Loucy (cell line): ENCODE data around the gene RSPRY1.

Experiments
- H2AFZ ChIP-seq: fragments of 200-600 bp; sonication (generic); 2 replicates; pipeline ENCODE4 v1.6.0; 2016; ENCODE audit warnings: antibody characterized with exemption, mild to moderate bottlenecking, low read length, moderate library complexity
- H3F3A ChIP-seq: fragments of 200-600 bp; 2 replicates; pipeline ENCODE4 v1.6.0; 2016; ENCODE audit warnings: antibody characterized with exemption, low read depth, mild to moderate bottlenecking
- H3K27me3 ChIP-seq: fragments of 200-600 bp; sonication (generic); 2 replicates; pipeline ENCODE4 v1.6.1; 2014; ENCODE audit warnings: low read length, mild to moderate bottlenecking; ENCODE audit not compliant: insufficient read depth, poor library complexity, severe bottlenecking
- H3K36me3 ChIP-seq: fragments of 200-600 bp; sonication (generic); 2 replicates; pipeline ENCODE4 v1.6.1; 2016; ENCODE audit warnings: low read length; ENCODE audit not compliant: insufficient read depth
- H3K4me1 ChIP-seq: fragments of 200-600 bp; sonication (generic); 2 replicates; pipeline ENCODE4 v1.5.1; 2014; ENCODE audit warnings: low read length, mild to moderate bottlenecking; ENCODE audit not compliant: insufficient read depth, poor library complexity, severe bottlenecking
- H3K4me2 ChIP-seq: fragments of 200-600 bp; sonication (generic); 2 replicates; pipeline ENCODE4 v1.6.0; 2014; ENCODE audit warnings: antibody characterized with exemption, low read length, low read depth, mild to moderate bottlenecking; ENCODE audit not compliant: poor library complexity, severe bottlenecking
- H3K4me3 ChIP-seq: fragments of 200-600 bp; sonication (generic); 2 replicates; pipeline ENCODE4 v1.5.1; 2014; ENCODE audit warnings: low read length, mild to moderate bottlenecking, mixed read lengths; ENCODE audit not compliant: poor library complexity, severe bottlenecking
- H3K79me2 ChIP-seq: fragments of 200-600 bp; sonication (generic); 2 replicates; pipeline ENCODE4 v1.6.1; 2014; ENCODE audit warnings: low read length; ENCODE audit not compliant: insufficient read depth
- H3K9ac ChIP-seq: fragments of 200-600 bp; sonication (generic); 2 replicates; pipeline ENCODE4 v1.6.0; 2014; ENCODE audit warnings: mild to moderate bottlenecking, low read depth, low read length, moderate library complexity; ENCODE audit not compliant: poor library complexity, severe bottlenecking
- H3K9me2 ChIP-seq: fragments of 200-600 bp; sonication (generic); replicated peaks from 2 replicates; pipeline ENCODE4 v1.6.1; 2016; ENCODE audit warnings: low read depth, low read length, mixed read lengths
- H3K9me3 ChIP-seq: fragments of 200-600 bp; sonication (generic); 2 replicates; pipeline ENCODE4 v1.6.1; 2014; ENCODE audit warnings: mild to moderate bottlenecking, antibody characterized with exemption, low read length, low read depth; ENCODE audit not compliant: insufficient read depth
- H4K20me1 ChIP-seq: fragments of 200-600 bp; sonication (generic); 2 replicates; pipeline ENCODE4 v1.6.0; 2014; ENCODE audit warnings: antibody characterized with exemption, low read length, mild to moderate bottlenecking; ENCODE audit not compliant: insufficient read depth, poor library complexity, severe bottlenecking
- EZH2phosphoT487 ChIP-seq: fragments of 200-600 bp; IDR thresholded peaks from 2 replicates; pipeline ENCODE4 v1.6.1; 2018; ENCODE audit warnings: antibody characterized with exemption, mild to moderate bottlenecking, moderate library complexity, borderline replicate concordance
- TF ChIP-seq, protein P1 (sequence below): fragments of 200-600 bp; sonication (generic); conservative IDR thresholded peaks from 2 replicates; pipeline ENCODE4 v1.5.1; 2014; ENCODE audit warnings: mild to moderate bottlenecking, antibody characterized with exemption, low read length

The RSPRY1 gene

DNA sequence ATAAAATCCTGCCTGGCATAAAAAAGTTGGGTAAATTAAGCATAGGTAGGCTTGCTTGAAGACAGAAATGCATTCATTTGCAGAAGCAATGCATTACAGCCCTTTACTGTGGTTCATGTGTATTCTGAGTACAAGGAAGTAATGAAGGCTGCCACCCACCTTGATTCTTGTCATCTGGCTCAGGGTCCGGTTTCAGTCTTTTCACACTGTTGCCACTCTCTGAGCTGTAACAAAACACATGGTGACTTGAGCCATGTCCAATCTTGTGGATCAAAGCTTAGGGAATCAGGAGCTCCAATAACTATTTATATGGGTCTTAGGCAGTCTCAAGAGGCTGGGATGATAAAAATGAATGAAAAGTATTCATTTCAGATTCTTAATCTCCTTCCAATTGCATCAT lies 22.3 kb upstream of the RSPRY1 start:
- TF ChIP-seq, protein P1, sequence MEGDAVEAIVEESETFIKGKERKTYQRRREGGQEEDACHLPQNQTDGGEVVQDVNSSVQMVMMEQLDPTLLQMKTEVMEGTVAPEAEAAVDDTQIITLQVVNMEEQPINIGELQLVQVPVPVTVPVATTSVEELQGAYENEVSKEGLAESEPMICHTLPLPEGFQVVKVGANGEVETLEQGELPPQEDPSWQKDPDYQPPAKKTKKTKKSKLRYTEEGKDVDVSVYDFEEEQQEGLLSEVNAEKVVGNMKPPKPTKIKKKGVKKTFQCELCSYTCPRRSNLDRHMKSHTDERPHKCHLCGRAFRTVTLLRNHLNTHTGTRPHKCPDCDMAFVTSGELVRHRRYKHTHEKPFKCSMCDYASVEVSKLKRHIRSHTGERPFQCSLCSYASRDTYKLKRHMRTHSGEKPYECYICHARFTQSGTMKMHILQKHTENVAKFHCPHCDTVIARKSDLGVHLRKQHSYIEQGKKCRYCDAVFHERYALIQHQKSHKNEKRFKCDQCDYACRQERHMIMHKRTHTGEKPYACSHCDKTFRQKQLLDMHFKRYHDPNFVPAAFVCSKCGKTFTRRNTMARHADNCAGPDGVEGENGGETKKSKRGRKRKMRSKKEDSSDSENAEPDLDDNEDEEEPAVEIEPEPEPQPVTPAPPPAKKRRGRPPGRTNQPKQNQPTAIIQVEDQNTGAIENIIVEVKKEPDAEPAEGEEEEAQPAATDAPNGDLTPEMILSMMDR = no peak
- no peak for TF ChIP-seq EZH2phosphoT487
- H3K4me2 ChIP-seq = no peak overlapping the region
- no peak overlapping the region for H3K4me3 ChIP-seq
- H3F3A ChIP-seq = no peaks in the 10 kb centered on the region
- no peak overlapping the region for H3K9ac ChIP-seq
- H3K4me1 ChIP-seq = peaks cover 42% of the 10 kb centered on the region
- peaks cover 35% of the 10 kb centered on the region; the same call in 1 of the 2 replicates for H3K36me3 ChIP-seq
- H3K9me2 ChIP-seq = no peaks in the 10 kb centered on the region
- peaks cover 9% of the 10 kb centered on the region; the same call in 1 of the 2 replicates for H3K79me2 ChIP-seq
- no peaks in the 10 kb centered on the region for H3K27me3 ChIP-seq
- H3K9me3 ChIP-seq = no peaks in the 10 kb centered on the region
- no peaks in the 10 kb centered on the region for H4K20me1 ChIP-seq
- no peak overlapping the region for H2AFZ ChIP-seq

DNA sequence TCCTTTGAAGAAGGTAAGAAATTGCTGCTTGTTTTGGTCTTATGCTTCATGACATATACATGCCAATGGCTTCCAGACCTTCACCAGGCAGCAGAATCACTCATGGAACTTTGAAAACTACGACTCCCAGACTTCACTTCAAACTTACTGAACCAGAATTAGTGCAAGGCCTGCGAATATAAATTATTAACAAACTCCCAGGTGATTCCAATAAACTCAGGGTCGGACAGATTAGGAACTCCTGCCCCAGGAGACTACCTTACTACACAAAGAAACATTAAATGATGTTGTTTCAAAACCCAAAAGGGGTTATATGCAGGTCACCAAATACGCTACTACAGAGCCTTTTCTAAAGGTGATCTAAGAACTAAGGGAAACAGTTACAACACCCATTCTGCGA lies 20.6 kb upstream of the RSPRY1 start:
- H2AFZ ChIP-seq = no peak overlapping the region
- no peak overlapping the region for H3K9ac ChIP-seq
- TF ChIP-seq EZH2phosphoT487 = no peak
- TF ChIP-seq, protein P1 = no peak
- H3K4me1 ChIP-seq = peaks cover 30% of the 10 kb centered on the region
- H3K4me2 ChIP-seq = no peak overlapping the region
- H3K9me3 ChIP-seq = no peaks in the 10 kb centered on the region
- no peaks in the 10 kb centered on the region for H3K9me2 ChIP-seq
- H3K36me3 ChIP-seq = peaks cover 37% of the 10 kb centered on the region; the same call in 1 of the 2 replicates
- no peaks in the 10 kb centered on the region for H3F3A ChIP-seq
- no peak overlapping the region for H3K4me3 ChIP-seq
- no peaks in the 10 kb centered on the region for H3K27me3 ChIP-seq
- no peaks in the 10 kb centered on the region for H3K79me2 ChIP-seq
- H4K20me1 ChIP-seq = no peaks in the 10 kb centered on the region

DNA sequence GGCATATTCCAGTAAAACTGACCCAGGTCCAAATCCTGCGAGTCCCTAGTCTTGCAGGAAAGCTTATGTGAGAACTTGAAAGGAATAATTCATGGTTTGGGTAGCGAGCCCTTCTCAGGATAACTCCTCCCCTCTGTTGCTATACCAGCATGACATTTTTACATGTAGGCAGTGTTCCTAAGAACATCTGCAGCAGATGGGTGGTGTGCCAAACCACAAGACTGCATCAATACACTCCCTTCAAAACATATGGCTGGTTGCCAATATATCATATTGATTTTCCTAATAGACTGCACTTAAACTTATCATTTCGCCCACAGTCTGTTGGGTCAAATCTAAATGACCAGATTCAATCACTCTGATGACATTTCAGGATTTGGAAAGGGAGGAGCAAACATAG lies 20.2 kb upstream of the RSPRY1 start:
- Histone ChIP-seq H3K27me3 (no peaks in the 10 kb centered on the region), H3K9ac (no peak overlapping the region), H4K20me1 (no peaks in the 10 kb centered on the region), H2AFZ (no peak overlapping the region), H3F3A (no peaks in the 10 kb centered on the region), H3K36me3 (peaks cover 39% of the 10 kb centered on the region; the same call in 1 of the 2 replicates), H3K79me2 (no peaks in the 10 kb centered on the region), H3K9me3 (no peaks in the 10 kb centered on the region), H3K9me2 (no peaks in the 10 kb centered on the region), H3K4me2 (no peak overlapping the region), H3K4me3 (no peak overlapping the region), H3K4me1 (peaks cover 25% of the 10 kb centered on the region)
- TF ChIP-seq, protein P1 = no peak
- TF ChIP-seq EZH2phosphoT487 = no peak
